BE2C (cell line): ENCODE results near the gene OTOA.

ENCODE experiments used
- DNase-seq: peaks from one replicate; pipeline ENCODE4 v3.0.0-alpha.2; 2020
- H3K27me3 ChIP-seq: fragments of 250-450 bp; sonication (Bioruptor Pico); 2 replicates; pipeline ENCODE4 v1.5.1; 2020; ENCODE audit warnings: mild to moderate bottlenecking
- H3K36me3 ChIP-seq: fragments of 250-450 bp; sonication (Bioruptor Pico); 2 replicates; pipeline ENCODE4 v1.5.1; 2020; ENCODE audit warnings: mild to moderate bottlenecking
- H3K4me1 ChIP-seq: fragments of 250-450 bp; sonication (Bioruptor Pico); 2 replicates; pipeline ENCODE4 v1.5.1; 2020
- H3K4me3 ChIP-seq: 2 replicates; pipeline ENCODE4 v1.5.1; 2011; ENCODE audit warnings: low read depth, low read length
- H3K9me3 ChIP-seq: fragments of 250-450 bp; sonication (Bioruptor Pico); 2 replicates; pipeline ENCODE4 v1.5.1; 2020
- TF ChIP-seq, protein P1 (sequence below): IDR thresholded peaks from 2 replicates; pipeline ENCODE4 v1.5.1; 2012; ENCODE audit warnings: mild to moderate bottlenecking, low read depth, low read length

Gene OTOA

DNA sequence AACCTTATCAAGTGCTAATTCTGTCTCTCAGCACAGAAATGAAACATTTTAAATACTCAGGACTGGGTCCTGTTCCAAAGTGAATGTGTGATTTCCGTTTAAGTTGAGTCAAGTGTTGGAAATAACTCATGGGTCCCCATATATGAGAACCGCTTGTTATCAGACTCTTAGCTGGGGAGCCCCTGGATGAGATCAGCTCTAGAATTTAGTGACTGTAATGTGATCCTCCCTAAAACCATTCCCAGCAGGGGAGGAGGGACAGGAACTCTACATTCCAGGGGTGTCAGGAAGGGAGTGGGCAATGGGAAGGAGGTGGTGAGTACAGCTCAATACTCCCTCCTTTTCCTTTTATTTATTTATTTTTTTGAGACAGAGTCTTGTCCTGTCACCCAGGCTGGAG, 37.5 kb downstream of the OTOA start:
- Histone ChIP-seq H3K36me3 (no peaks in the 10 kb centered on the region), H3K4me1 (no peaks in the 10 kb centered on the region), H3K9me3 (no peaks in the 10 kb centered on the region; the same call in 1 of the 2 replicates), H3K4me3 (no peak overlapping the region), H3K27me3 (no peaks in the 10 kb centered on the region)
- TF ChIP-seq, protein P1, sequence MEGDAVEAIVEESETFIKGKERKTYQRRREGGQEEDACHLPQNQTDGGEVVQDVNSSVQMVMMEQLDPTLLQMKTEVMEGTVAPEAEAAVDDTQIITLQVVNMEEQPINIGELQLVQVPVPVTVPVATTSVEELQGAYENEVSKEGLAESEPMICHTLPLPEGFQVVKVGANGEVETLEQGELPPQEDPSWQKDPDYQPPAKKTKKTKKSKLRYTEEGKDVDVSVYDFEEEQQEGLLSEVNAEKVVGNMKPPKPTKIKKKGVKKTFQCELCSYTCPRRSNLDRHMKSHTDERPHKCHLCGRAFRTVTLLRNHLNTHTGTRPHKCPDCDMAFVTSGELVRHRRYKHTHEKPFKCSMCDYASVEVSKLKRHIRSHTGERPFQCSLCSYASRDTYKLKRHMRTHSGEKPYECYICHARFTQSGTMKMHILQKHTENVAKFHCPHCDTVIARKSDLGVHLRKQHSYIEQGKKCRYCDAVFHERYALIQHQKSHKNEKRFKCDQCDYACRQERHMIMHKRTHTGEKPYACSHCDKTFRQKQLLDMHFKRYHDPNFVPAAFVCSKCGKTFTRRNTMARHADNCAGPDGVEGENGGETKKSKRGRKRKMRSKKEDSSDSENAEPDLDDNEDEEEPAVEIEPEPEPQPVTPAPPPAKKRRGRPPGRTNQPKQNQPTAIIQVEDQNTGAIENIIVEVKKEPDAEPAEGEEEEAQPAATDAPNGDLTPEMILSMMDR, result no peak
- no peak for DNase-seq

DNA sequence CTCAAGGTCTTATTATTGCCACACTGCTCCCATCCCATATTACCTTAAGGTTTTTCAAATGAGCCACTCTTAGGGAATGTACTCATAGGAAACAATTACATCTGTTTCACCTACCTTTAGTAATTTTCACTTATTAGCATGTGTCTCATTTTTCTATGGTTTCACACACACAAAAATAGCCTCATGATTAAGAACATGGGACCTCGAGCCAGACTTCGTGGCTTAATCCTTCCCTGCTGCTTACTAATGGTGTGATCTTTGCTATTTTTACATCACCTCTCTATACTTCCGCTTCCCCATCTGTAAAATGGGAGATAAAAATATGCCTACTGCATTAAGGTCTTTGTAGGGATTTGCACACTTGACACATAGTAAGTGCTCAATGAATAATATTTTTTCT, 38.5 kb downstream of the OTOA start:
- Histone ChIP-seq H3K27me3 (no peaks in the 10 kb centered on the region), H3K9me3 (no peaks in the 10 kb centered on the region; the same call in 1 of the 2 replicates), H3K36me3 (no peaks in the 10 kb centered on the region), H3K4me3 (no peak overlapping the region), H3K4me1 (no peaks in the 10 kb centered on the region)
- no peak for DNase-seq
- TF ChIP-seq, protein P1, result no peak

DNA sequence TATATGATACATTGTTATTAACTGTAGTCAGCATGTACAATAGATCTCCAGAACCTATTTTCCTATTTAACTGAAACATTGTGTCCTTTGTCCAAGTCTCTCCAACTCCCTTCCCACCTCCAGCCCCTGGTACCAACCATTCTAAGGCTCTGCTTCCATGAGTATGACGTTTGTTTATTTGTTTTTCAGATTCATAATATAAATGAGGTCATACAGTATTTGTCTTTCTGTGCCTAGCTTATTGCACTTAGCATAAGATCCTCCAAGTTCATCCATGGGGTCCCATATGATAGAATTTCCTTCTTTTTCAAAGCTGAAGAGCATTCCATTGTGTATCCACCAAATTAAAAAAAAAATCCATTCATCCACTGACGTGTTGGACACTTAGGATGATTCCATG, 39.4 kb downstream of the OTOA start:
- H3K9me3 ChIP-seq, result no peaks in the 10 kb centered on the region; the same call in 1 of the 2 replicates
- no peak overlapping the region for H3K4me3 ChIP-seq
- TF ChIP-seq, protein P1, result no peak
- no peaks in the 10 kb centered on the region for H3K36me3 ChIP-seq
- H3K4me1 ChIP-seq, result no peaks in the 10 kb centered on the region
- no peak for DNase-seq
- no peaks in the 10 kb centered on the region for H3K27me3 ChIP-seq

DNA sequence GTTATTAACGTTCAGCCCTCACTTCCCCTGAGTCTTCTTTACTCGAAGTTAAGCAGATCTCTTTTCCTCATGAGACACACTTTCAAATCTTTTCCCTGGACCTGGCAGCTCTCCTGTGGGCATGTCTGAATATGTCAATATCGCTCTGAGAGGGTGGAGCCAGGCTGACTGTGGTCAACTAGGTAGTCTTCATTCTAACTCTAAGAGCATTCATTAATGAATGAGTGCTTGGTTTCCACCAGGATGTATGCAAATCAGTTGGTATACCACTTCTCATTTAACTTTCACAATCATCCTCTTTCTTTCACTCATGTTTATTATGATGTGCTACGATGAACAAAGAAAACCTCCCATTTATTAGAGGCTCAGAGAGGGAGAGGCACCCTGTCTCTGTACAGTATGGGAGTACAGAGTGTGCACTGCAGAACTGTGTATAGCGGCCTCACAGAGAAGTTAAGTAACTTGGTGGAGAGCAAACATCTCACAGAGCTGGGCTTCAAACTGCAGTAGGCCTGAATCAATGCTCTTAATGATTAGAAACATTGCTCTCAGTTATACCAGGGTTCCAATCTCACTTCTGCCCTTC, 39.9 kb downstream of the OTOA start:
- Histone ChIP-seq H3K4me3 (no peak overlapping the region), H3K36me3 (no peaks in the 10 kb centered on the region), H3K27me3 (no peaks in the 10 kb centered on the region), H3K4me1 (no peaks in the 10 kb centered on the region), H3K9me3 (no peaks in the 10 kb centered on the region; the same call in 1 of the 2 replicates)
- TF ChIP-seq, protein P1, result no peak
- no peak for DNase-seq

DNA sequence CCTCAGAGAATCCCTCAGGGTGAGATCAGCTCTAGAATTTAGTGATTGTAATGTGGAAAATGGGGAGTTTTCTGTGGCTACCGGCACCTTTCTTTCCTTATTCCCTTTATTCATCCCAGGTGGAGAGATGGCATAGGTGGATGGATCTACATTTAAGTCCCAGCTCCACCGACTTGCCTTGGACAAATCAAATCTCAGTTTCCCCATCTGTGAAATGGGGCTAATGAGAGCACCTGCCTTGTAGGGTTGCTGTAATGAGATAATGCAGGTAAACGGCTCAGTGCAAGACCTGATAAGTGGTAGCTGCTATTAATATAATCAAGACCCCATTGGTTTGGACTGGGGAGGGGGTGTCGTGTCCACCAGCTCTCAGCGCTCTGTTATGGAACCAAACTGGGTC, 40.5 kb downstream of the OTOA start:
- no peak for DNase-seq
- Histone ChIP-seq H3K4me1 (no peaks in the 10 kb centered on the region), H3K27me3 (no peaks in the 10 kb centered on the region), H3K36me3 (no peaks in the 10 kb centered on the region), H3K9me3 (no peaks in the 10 kb centered on the region; the same call in 1 of the 2 replicates), H3K4me3 (no peak overlapping the region)
- TF ChIP-seq, protein P1, result no peak

DNA sequence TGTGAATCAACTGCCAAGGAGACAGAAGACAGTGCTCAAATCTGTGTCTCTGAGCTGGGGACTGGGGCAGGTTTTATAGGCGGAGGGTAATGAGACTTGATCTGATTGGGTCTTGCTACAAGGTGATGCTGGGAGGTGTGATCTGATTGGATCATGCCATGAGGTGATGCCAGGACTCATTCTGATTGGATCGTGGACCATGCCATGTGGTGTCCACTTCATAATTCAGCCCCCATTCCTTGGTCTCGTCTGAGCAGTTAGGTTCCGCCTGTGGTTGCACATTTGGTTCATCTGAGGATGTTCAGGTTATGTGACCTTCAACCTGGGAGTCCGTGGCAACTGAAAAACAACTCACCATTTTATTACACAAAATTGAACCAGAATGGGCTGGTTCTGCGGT, 41.0 kb downstream of the OTOA start:
- no peaks in the 10 kb centered on the region for H3K4me1 ChIP-seq
- H3K9me3 ChIP-seq, result no peaks in the 10 kb centered on the region; the same call in 1 of the 2 replicates
- no peak overlapping the region for H3K4me3 ChIP-seq
- TF ChIP-seq, protein P1, result no peak
- no peaks in the 10 kb centered on the region for H3K36me3 ChIP-seq
- no peak for DNase-seq
- H3K27me3 ChIP-seq, result no peaks in the 10 kb centered on the region
